HepG2 (cell line): Measurements from ENCODE around the gene PCSK2. TPM values are rescaled to one million over a fixed set of nuclear protein-coding genes. Genes with fewer than 3 reads are reported as not detected.

Source experiments
- FOXK2 ChIP-seq: fragments of 450-650 bp; IDR thresholded peaks from 2 replicates; pipeline ENCODE4 v1.6.1; 2016
- HOXA3 ChIP-seq: sonication (generic); formaldehyde crosslinking; IDR thresholded peaks from 2 replicates; pipeline ENCODE4 v1.5.0; 2020; ENCODE audit warnings: missing genetic modification reagents
- HOXA7 ChIP-seq: sonication (generic); formaldehyde crosslinking; IDR thresholded peaks from 2 replicates; pipeline ENCODE4 v1.8.1; 2022; ENCODE audit warnings: mild to moderate bottlenecking, missing genetic modification reagents, moderate library complexity
- JARID2 ChIP-seq: sonication (generic); formaldehyde crosslinking; IDR thresholded peaks from 2 replicates; pipeline ENCODE4 v1.8.1; 2023; ENCODE audit warnings: missing genetic modification reagents, inconsistent platforms; ENCODE audit not compliant: insufficient replicate concordance
- KDM5B ChIP-seq: sonication (generic); formaldehyde crosslinking; IDR thresholded peaks from 2 replicates; pipeline ENCODE4 v1.4.0; 2020; ENCODE audit warnings: missing genetic modification reagents, mild to moderate bottlenecking, borderline replicate concordance
- KLF15 ChIP-seq: sonication (generic); formaldehyde crosslinking; IDR thresholded peaks from 2 replicates; pipeline ENCODE4 v1.8.1; 2023; ENCODE audit warnings: borderline replicate concordance, mild to moderate bottlenecking, inconsistent platforms, missing genetic modification reagents, mixed read lengths
- MIXL1 ChIP-seq: IDR thresholded peaks from 2 replicates; pipeline ENCODE4 v1.6.1; 2016
- NFYB ChIP-seq: sonication (generic); formaldehyde crosslinking; IDR thresholded peaks from 2 replicates; pipeline ENCODE4 v1.4.0; 2020; ENCODE audit warnings: missing genetic modification reagents
- PHF20 ChIP-seq: sonication (generic); formaldehyde crosslinking; IDR thresholded peaks from 2 replicates; pipeline ENCODE4 v1.5.0; 2020; ENCODE audit warnings: mild to moderate bottlenecking, missing genetic modification reagents
- PHF21A ChIP-seq: sonication (generic); formaldehyde crosslinking; IDR thresholded peaks from 2 replicates; pipeline ENCODE4 v1.5.0; 2020; ENCODE audit warnings: mild to moderate bottlenecking, missing genetic modification reagents
- PHF8 ChIP-seq: sonication (generic); formaldehyde crosslinking; IDR thresholded peaks from 2 replicates; pipeline ENCODE4 v1.5.0; 2020; ENCODE audit warnings: missing genetic modification reagents
- PRPF4 ChIP-seq: fragments of 200-400 bp; formaldehyde crosslinking; IDR thresholded peaks from 2 replicates; pipeline ENCODE4 v1.6.1; 2016; ENCODE audit warnings: low read length, low read depth; ENCODE audit not compliant: poor library complexity, severe bottlenecking
- SAFB2 ChIP-seq: sonication (generic); formaldehyde crosslinking; IDR thresholded peaks from 2 replicates; pipeline ENCODE4 v1.5.1; 2020; ENCODE audit warnings: missing genetic modification reagents, low read depth, mild to moderate bottlenecking, borderline replicate concordance
- STAG1 ChIP-seq: sonication (generic); formaldehyde crosslinking; IDR thresholded peaks from 2 replicates; pipeline ENCODE4 v1.4.0; 2020; ENCODE audit warnings: missing genetic modification reagents
- THAP11 ChIP-seq: IDR thresholded peaks from 2 replicates; pipeline ENCODE4 v1.6.1; 2016; ENCODE audit warnings: missing biosample characterization, missing genetic modification reagents
- ZFY ChIP-seq: sonication (generic); formaldehyde crosslinking; IDR thresholded peaks from 2 replicates; pipeline ENCODE4 v1.4.0; 2020; ENCODE audit warnings: missing genetic modification reagents
- ZNF317 ChIP-seq: sonication (generic); formaldehyde crosslinking; IDR thresholded peaks from 2 replicates; pipeline ENCODE4 v1.5.0; 2020; ENCODE audit warnings: mild to moderate bottlenecking, missing genetic modification reagents
- ZNF350 ChIP-seq: sonication (generic); formaldehyde crosslinking; IDR thresholded peaks from 2 replicates; pipeline ENCODE4 v1.4.0; 2020; ENCODE audit warnings: mild to moderate bottlenecking, low read depth, missing genetic modification reagents, borderline replicate concordance
- ZNF382 ChIP-seq: sonication (generic); formaldehyde crosslinking; IDR thresholded peaks from 2 replicates; pipeline ENCODE4 v1.5.0; 2020; ENCODE audit warnings: missing genetic modification reagents, mild to moderate bottlenecking, borderline replicate concordance
- ZNF430 ChIP-seq: sonication (generic); formaldehyde crosslinking; IDR thresholded peaks from 2 replicates; pipeline ENCODE4 v1.9.0; 2021; ENCODE audit warnings: mild to moderate bottlenecking, missing genetic modification reagents
- ZNF501 ChIP-seq: sonication (generic); formaldehyde crosslinking; IDR thresholded peaks from 2 replicates; pipeline ENCODE4 v1.5.1; 2020; ENCODE audit warnings: mild to moderate bottlenecking, moderate library complexity, missing genetic modification reagents
- ZNF512 ChIP-seq: sonication (generic); formaldehyde crosslinking; IDR thresholded peaks from 2 replicates; pipeline ENCODE4 v1.4.0; 2020; ENCODE audit warnings: mild to moderate bottlenecking, missing genetic modification reagents
- ZNF670 ChIP-seq: sonication (generic); formaldehyde crosslinking; IDR thresholded peaks from 2 replicates; pipeline ENCODE4 v1.8.0; 2022; ENCODE audit warnings: mild to moderate bottlenecking, missing genetic modification reagents, borderline replicate concordance
- ZSCAN21 ChIP-seq: sonication (generic); formaldehyde crosslinking; IDR thresholded peaks from 2 replicates; pipeline ENCODE4 v1.8.0; 2022; ENCODE audit warnings: mild to moderate bottlenecking, missing genetic modification reagents, moderate library complexity, borderline replicate concordance
- polyA plus RNA-seq, 8 experiments: library from polyadenylated mRNA; depleted of rRNA in 3 of 8; stranded (reverse) in 7 of 8; unstranded in 1 of 8; fragments of >200 nt; fragmentation: Illumina TruSeq in 4 of 8; extraction: Trizol in 4 of 8; gene quantifications; 2 replicates each; pipeline versions ENCODE4 v1.2.1 to v1.2.3, GENCODE V29; 2011 to 2016; ENCODE audit warnings: low read depth in 4 of 8, missing spikeins in 1 of 8, mixed read lengths in 1 of 8; ENCODE audit not compliant: insufficient read depth in 1 of 8
- total RNA-seq, 5 experiments: library from RNA; depleted of rRNA; stranded (reverse); fragments of >200 nt; fragmentation: Illumina TruSeq; extraction: Trizol; gene quantifications; 2 replicates each; pipeline ENCODE4 v1.2.3, GENCODE V29; 2016; ENCODE audit warnings: low read depth in 1 of 5

The PCSK2 gene
- total and polyA plus RNA-seq, 2 of the 13 experiments (the other 11 are each of a cell fraction or from before 2014, with no cell fraction given): not detected

GRCh38 chr20:17504898-17505635, 278.2 kb downstream of the PCSK2 start (continued):
- TF ChIP-seq ZNF350 (peak; percentile 87; the same call in 1 of the 2 replicates), ZNF317 (CRISPR knock-in tag) (no peak; the same call in 1 of the 2 replicates), SAFB2 (CRISPR knock-in tag) (no peak), ZNF670 (CRISPR knock-in tag) (no peak), FOXK2 (no peak), PHF20 (0 out of 2 replicates have a peak, but pooled peaks have one; percentile 10), MIXL1 (CRISPR knock-in tag) (no peak), KLF15 (CRISPR knock-in tag) (no peak), ZNF512 (peak; percentile 87), JARID2 (peak; percentile 93), ZNF382 (no peak), STAG1 (CRISPR knock-in tag) (peak; percentile 91), KDM5B (CRISPR knock-in tag) (peak; percentile 54; the same call in 1 of the 2 replicates), NFYB (no peak; the same call in 1 of the 2 replicates), THAP11 (no peak), ZNF430 (peak; percentile 70; the same call in 1 of the 2 replicates), ZNF501 (CRISPR knock-in tag) (peak; percentile 90), ZFY (CRISPR knock-in tag) (peak; percentile 58), PHF21A (peak; percentile 31; the same call in 1 of the 2 replicates), PRPF4 (no peak), ZSCAN21 (CRISPR knock-in tag) (0 out of 2 replicates have a peak, but pooled peaks have one; percentile 46), HOXA3 (peak; percentile 53), HOXA7 (CRISPR knock-in tag) (no peak), PHF8 (no peak; the same call in 1 of the 2 replicates)
